Hematopoietic multipotent progenitor cell treated with erythropoietin and hydrocortisone succinate and interleukin-3 and kit ligand, for 8 days (in vitro differentiated cells): Measurements from ENCODE around the gene ZNF335.

Source experiments
- DNase-seq: peaks from one replicate; pipeline ENCODE4 v3.0.0-alpha.2; 2015

Gene ZNF335, protein sequence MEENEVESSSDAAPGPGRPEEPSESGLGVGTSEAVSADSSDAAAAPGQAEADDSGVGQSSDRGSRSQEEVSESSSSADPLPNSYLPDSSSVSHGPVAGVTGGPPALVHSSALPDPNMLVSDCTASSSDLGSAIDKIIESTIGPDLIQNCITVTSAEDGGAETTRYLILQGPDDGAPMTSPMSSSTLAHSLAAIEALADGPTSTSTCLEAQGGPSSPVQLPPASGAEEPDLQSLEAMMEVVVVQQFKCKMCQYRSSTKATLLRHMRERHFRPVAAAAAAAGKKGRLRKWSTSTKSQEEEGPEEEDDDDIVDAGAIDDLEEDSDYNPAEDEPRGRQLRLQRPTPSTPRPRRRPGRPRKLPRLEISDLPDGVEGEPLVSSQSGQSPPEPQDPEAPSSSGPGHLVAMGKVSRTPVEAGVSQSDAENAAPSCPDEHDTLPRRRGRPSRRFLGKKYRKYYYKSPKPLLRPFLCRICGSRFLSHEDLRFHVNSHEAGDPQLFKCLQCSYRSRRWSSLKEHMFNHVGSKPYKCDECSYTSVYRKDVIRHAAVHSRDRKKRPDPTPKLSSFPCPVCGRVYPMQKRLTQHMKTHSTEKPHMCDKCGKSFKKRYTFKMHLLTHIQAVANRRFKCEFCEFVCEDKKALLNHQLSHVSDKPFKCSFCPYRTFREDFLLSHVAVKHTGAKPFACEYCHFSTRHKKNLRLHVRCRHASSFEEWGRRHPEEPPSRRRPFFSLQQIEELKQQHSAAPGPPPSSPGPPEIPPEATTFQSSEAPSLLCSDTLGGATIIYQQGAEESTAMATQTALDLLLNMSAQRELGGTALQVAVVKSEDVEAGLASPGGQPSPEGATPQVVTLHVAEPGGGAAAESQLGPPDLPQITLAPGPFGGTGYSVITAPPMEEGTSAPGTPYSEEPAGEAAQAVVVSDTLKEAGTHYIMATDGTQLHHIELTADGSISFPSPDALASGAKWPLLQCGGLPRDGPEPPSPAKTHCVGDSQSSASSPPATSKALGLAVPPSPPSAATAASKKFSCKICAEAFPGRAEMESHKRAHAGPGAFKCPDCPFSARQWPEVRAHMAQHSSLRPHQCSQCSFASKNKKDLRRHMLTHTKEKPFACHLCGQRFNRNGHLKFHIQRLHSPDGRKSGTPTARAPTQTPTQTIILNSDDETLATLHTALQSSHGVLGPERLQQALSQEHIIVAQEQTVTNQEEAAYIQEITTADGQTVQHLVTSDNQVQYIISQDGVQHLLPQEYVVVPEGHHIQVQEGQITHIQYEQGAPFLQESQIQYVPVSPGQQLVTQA (N-terminal part only)

DNA sequence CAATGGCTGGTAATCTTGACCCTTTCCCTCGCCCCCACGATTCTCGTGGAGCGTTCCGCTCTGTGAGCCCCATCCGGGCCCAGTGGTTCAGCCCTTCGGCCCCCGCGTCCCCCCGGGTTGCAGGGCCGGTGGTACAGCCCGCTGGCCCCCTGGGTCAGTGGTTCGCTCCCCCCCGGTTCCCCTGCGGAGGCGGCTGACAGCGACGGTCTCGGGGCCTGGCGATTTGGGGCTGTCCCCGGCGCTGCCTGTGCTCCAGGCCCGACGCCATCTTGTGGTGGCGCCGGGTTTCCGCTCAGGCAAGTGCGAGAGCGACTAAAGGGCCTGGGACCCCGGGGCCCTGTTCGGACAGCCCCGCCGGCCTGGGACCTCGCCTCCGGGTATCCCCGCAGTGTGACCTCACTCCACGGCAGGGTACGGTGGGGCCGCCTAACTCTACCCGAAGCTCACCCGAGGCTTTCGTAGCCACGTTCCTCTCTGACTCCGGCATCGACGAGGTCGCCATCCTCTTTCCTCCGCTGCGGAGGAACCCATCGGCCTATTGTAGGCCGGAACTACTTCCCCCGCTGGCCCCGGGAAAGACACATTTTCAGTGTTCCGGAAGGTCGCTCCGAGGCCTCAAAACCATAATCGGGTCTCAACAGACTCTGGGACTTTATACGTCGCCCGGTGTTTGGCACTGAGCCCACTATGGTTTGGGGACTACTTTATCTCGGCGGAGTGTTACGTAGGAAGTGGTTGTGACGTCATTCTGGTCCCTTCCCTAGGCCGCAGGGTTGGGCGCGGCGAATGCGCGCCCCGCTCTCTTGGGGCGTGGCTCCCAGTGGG, at the start of gene ZNF335:
TSS of gene ZNF335 (minus strand) at position 529 of the 825 bp plus-strand sequence. CDS start 793 bp downstream, outside the sequence.
- DNase-seq, result peak; percentile 95

DNA sequence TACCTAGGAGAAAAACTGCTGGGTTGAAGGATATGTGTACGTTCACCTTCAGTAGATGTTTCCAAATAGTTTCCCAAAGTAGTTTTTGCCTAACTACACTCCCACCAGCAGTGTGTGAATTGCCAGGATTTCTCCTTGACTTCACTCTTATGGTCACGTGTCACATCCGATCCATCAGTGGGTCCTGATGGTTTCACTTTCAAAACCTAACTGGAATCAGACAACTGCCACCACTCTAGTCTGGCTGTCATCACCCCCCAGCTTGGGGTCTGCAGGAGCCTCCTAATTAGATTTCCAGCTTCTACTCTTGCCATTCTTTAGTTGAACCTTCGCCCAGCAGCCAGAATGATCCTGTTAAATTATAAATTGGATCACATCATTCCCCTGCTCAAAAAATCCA, 48.6 kb upstream of the ZNF335 start:
- DNase-seq, result no peak

DNA sequence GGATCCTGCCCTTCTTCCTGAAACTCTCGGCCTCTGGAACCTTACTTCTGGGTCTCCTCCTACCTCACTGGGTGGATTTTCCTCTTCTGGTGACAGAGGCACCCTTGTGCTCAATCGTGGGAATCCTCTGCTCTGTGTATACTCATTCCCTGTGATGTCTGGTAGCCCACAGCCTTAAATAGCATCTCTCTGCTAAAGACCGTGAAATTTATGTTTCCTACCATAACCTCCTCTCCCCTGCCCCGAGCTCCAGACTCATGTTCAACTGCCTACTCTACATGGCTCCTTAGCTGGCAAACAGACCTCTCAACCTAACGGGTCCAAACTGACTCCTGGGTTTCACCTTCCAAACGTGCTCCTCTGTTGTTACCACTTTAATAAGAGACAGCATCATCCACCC, 46.6 kb upstream of the ZNF335 start:
- no peak for DNase-seq

DNA sequence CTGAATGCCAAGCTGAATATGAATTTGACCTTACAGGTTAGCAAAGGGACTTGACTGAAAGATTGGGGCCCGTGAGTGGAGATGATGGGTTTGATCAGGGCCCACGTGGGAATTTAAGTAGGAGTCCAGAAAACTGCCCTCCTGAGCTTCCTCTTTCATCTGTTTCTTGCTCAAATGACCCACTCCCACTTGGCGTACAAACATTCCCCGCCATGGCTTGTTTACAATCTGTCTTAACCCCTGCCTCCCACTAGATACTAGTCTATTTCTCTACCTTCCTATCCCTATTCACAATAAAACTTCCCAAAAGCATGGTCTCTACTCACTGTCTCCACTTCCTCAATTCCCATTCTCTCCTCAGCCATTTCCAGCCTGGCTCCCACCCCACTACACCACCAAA, 46.1 kb upstream of the ZNF335 start:
- DNase-seq, result no peak

DNA sequence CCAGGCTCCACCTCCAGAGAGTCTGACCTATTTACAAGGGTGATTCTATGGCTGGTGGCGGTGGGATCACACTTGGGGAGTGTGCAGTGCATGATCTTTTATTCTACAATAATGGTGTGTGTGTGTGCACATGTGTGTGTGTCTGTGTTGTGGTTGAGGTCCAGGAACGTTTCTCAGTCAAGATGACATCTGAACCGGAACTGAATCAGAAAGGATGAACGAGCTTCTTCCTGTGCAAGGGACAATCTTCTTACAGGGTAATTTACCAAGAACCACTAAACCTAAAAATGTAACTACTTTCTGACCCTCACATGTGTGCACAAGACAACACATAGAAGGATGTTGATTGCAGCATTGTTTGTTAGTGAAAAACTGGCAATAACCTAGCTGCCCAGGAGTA, 45.3 kb upstream of the ZNF335 start:
- DNase-seq, result no peak

DNA sequence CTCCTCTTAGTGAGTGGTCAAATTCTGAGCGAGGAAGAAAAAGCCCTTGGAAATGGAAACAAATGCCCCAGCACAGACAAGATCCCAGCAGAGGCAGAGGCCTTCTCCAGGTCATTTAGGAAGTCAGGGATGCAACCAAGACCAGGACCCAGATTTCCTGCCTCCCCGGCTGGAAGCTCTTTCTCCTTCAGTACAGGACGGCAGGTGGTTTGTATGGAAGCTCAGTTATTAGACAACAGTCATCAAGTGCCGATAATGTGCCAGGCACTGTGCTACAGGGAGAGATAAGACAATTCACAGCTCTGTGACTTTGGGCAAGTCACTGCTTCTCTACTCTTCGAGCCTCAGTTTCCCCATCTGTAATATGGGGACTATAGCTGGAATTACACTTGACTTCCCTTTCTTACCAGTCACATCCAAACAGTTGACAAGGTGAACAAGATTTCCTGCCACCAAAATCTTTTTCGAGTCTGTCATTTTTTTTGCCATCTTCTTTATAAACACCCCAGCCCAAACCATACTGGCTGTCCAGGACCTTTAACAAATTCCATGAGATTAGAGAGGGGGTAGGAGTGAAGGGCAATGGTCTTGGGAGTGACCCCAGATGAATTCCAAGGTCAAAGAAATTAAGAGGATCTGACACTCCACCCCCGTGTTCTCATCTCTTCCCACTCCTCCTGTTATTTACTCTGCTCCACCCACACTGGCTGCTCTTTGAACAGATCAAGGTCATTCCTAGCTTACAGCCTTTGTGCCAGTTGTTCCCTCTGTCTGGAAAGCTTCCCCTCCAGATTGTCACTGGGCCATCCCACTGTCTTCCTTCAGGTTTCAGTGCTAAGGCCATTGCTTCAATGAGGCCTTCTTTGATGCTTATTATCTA, 42.8 kb upstream of the ZNF335 start:
- DNase-seq, result no peak

DNA sequence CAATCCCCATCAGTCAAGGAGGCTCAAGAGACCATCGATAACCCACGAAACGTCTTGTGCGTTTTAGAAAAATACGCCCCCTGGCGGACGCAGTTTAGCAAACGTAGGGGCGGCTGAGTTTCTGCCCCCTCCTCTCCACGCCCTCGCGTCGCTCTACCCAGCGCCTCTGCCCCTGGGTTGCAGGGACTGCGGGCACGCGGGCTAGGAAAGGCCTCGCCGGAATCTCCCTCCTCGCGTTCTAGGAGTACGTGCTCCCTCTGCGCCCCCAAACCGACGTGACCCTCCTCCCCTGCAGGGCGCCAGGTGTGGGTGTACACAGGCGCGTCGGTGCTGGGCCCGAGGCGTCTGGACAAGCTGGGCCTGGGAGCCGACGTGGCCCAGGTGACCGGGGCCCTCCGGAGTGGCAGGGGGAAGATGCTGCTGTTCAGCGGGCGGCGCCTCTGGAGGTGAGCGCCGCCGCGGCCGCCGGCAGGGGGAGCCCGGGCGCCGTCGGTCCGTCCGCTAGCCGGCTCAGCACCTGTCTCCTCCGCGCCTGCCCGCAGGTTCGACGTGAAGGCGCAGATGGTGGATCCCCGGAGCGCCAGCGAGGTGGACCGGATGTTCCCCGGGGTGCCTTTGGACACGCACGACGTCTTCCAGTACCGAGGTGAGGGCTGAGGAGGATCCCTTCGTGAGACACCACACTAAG, 42.0 kb upstream of the ZNF335 start:
- peak; percentile 61 for DNase-seq

DNA sequence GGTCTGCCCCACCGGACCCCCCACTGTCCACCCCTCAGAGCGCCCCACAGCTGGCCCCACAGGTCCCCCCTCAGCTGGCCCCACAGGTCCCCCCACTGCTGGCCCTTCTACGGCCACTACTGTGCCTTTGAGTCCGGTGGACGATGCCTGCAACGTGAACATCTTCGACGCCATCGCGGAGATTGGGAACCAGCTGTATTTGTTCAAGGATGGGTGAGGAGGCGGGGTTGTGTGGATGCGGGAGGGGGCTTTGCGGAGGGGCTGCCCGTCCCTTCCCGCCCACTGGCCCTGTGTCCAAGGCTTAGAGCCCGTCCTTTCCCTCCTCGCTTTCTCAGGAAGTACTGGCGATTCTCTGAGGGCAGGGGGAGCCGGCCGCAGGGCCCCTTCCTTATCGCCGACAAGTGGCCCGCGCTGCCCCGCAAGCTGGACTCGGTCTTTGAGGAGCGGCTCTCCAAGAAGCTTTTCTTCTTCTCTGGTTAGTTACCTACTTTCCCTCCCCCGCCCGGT, 41.4 kb upstream of the ZNF335 start:
- no peak for DNase-seq

DNA sequence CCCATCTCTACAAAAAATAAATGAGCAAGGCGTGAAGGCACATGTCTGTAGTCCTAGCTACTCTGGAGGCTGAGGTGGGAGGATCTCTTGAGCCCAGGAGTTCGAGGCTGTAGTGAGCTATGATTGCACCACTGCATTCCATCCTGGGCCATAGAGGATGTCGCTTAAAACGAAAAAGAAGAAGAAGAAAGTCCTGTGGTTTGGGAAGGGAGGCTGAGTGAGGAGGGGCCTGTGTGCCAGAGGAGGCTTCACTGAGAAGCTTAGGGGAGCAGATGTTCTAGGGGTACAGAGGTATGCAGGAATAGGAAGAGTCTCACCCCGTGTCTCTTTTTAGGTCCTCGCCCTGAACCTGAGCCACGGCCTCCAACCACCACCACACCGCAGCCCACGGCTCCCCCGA, 40.9 kb upstream of the ZNF335 start:
- no peak for DNase-seq

DNA sequence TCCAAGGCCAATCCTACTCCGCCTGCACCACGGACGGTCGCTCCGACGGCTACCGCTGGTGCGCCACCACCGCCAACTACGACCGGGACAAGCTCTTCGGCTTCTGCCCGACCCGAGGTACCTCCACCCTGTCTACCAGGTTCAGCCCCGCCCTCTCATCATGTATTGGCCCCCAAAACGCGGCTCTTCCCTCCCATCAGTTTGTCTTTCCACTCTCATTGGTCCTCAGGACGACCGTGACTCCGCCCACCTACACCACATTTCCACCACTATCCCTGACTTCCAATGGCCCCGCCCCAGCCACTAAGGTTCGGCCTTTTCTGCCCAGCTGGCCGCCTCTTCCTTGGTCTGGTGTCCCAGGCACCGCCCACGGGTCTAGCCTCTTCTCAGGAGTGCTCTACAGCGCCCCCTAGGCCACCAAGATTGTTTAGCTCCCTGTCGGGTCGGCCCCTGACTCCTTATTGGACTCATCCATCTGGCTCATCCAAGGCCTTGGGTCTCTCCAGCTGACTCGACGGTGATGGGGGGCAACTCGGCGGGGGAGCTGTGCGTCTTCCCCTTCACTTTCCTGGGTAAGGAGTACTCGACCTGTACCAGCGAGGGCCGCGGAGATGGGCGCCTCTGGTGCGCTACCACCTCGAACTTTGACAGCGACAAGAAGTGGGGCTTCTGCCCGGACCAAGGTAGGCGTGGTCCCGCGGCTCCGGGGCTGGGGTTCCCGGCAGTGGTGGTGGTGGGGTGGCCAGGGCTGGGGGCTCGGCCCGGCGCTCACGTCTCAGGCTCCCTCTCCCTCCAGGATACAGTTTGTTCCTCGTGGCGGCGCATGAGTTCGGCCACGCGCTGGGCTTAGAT, 39.9 kb upstream of the ZNF335 start:
- DNase-seq, result peak; percentile 79

DNA sequence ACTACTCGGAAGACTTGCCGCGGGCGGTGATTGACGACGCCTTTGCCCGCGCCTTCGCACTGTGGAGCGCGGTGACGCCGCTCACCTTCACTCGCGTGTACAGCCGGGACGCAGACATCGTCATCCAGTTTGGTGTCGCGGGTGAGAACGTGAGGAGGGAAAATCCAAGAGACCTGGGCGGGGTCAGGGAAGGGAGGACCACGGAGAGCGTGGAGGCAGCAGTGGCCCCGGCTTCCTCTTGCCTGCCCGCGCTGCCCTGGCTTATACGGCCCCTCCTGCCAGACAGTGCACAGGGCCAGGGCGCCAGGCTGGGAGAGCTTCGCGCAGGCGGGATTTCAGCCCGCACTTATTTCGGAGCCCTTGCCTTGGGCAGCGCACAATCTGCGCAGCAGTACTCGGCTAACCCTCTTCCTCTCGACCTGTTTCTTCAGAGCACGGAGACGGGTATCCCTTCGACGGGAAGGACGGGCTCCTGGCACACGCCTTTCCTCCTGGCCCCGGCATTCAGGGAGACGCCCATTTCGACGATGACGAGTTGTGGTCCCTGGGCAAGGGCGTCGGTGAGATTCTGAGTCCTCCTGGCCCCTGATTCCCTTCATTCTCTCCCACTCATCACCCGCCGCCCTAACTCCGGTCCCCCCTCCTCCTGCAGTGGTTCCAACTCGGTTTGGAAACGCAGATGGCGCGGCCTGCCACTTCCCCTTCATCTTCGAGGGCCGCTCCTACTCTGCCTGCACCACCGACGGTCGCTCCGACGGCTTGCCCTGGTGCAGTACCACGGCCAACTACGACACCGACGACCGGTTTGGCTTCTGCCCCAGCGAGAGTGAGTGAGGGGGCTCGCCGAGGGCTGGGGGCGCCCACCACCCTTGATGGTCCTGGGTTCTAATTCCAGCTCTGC, 38.7 kb upstream of the ZNF335 start:
- DNase-seq, result no peak

DNA sequence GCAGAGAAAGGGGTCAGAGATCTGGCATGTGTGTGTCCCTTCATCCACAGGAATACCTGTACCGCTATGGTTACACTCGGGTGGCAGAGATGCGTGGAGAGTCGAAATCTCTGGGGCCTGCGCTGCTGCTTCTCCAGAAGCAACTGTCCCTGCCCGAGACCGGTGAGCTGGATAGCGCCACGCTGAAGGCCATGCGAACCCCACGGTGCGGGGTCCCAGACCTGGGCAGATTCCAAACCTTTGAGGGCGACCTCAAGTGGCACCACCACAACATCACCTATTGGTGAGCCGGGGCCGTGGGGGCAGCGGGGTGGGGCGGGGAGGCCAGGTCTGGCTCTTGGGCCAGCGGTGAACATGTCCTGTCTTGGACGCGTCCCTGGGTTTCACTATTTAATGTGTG, 37.8 kb upstream of the ZNF335 start:
- DNase-seq, result no peak

DNA sequence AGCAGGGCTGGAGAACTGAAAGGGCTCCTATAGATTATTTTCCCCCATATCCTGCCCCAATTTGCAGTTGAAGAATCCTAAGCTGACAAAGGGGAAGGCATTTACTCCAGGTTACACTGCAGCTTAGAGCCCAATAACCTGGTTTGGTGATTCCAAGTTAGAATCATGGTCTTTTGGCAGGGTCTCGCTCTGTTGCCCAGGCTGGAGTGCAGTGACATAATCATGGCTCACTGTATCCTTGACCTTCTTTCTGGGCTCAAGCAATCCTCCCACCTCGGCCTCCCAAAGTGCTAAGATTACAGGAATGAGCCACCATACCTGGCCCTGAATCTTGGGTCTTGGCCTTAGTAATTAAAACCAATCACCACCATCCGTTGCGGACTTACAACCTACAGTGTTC, 35.7 kb upstream of the ZNF335 start:
- no peak for DNase-seq

DNA sequence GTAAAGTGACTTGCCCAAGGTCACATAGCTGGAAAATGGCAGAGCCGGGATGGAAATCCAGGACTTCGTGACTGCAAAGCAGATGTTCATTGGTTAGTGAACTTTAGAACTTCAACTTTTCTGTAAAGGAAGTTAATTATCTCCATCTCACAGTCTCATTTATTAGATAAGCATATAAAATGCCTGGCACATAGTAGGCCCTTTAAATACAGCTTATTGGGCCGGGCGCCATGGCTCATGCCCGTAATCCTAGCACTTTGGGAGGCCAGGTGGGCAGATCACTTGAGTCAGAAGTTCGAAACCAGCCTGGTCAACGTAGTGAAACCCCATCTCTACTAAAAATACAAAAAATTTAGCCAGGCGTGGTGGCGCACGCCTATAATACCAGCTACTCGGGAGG, 35.0 kb upstream of the ZNF335 start:
- no peak for DNase-seq

DNA sequence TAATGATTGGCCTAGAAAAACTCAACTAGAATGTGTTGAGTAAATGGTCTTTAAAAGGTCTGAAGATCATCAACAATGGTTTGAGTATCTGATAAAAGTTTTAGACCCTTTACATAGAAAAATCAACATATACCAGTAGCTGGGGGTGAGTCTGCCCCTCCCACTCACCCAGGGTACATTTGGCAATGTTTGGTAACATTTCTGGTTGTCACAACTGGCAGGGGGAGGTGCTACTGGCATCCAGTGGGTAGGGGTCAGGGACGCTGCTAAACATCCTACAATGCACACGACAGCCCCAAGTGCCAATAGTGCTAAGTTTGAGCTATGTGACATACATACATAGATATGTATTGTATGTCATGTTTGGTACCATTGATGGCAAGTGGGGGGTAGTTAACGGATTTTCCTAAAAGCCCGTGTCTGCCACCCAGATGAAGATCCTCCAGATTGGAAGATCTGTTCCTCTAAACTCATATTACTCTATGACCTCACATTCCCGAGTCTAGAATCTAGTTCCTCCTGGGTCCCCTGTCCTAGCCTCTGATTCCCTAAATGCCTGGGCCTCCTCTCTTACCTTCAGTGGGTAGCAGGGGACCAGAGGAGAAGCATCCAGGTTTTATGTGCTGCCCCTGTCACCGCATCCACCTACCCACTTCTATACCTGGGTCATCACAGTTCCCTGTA, 34.2 kb upstream of the ZNF335 start:
- DNase-seq, result no peak

DNA sequence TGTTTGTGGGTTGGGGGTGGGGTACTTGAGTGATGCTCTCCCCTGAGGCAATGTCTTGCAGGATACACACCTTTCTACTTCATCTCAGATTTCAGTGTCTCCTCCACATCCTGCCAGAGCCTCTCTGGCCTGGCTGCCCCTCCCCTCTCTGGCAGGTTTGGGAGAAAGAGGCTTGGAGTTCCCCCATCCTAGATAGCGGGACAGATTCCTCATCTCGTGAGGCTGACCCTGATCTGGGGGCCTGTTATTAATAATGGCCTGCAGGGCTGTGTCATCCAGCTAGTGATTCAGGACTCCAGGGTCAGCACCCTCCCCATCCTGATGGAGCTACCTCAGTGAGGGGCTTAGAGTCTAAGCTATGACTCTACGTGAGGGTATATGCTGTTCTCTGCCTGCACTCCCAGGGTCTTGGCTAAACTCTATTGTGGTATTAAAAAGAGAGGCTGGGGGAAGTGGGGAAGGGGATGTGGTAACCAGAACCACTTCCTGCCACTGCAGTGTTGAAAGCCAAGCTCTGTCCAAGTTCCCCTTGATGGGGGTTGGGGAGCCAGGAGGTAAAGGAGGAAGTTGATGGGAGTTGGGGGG, 33.0 kb upstream of the ZNF335 start:
- DNase-seq, result peak; percentile 37

DNA sequence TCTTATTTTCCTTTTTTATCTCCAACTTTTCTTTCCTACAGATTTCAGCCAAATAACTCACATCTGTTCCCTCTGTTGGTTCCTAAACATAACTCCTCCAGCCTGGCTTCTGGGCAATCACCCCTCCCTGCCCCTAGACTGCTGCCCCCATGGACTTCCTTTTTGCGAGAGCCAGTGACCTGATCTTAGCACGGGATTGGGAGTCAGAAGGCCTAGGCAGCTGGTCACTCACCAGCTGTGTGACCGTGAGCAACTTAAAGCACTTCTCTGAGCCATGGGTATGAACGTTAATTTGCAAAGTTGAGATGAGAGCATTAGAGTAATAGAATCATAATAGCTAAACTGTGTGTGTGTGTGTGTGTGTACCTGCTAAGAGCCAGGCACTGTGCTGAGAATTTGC, 32.2 kb upstream of the ZNF335 start:
- DNase-seq, result no peak
